GM21737 (cell line): ENCODE results near the gene ISX.
"Not testable (repeated sequence)": the region's sequence is repeated elsewhere in the genome, so short reads cannot be mapped to it uniquely, and the experiment has no call there.

Experiments used
- ATAC-seq: cut with Tn5 transposase; IDR thresholded peaks from one replicate; pipeline ENCODE4 v1.9.1; 2021; ENCODE audit warnings: mild to moderate bottlenecking, moderate library complexity; ENCODE audit not compliant: unreplicated experiment

ISX gene

DNA sequence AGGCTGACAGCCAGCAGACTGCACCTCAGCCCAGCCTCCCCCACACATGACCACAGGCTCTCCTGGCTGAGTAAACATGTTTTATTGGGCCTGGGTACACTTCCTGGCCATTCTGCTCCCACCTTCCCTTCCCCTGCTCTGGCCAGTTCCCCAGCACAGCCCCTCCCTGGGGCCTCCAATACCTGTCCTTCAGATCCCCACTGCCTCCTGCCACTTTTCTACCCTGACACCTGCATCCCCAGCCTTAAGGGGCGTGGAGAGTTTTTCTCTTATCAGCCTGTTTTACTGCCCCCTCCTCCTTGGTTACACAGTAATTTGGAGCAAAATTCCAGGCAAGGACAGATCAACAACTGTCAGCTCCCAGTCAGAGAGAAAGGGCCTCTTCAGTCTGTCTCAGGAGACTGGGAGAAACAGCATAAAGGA lies at the start of gene ISX:
Gene ISX, plus strand, starts transcription at position 363 of the 423 bp plus-strand sequence. CDS start 930 bp downstream, outside the sequence.
- no peak for ATAC-seq

DNA sequence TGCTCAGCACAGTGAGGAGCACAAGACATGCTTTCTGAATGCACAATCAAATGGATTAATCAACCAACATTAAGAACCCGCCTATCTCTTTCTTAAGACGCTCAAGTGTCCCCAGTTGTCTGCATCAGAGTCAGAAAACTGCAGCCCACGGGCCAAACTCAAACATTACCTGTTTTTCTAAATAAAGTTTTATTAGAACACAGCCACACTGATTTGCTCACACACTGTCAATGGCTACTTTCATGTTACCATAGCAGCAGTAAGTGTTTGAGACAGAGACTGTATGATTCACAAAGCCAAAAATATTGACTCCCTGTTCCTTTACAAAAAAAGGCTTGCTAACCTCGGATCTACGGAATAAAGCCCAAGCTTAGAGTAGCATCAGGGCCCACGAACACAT lies 49.0 kb upstream of the ISX start:
- ATAC-seq = no peak

DNA sequence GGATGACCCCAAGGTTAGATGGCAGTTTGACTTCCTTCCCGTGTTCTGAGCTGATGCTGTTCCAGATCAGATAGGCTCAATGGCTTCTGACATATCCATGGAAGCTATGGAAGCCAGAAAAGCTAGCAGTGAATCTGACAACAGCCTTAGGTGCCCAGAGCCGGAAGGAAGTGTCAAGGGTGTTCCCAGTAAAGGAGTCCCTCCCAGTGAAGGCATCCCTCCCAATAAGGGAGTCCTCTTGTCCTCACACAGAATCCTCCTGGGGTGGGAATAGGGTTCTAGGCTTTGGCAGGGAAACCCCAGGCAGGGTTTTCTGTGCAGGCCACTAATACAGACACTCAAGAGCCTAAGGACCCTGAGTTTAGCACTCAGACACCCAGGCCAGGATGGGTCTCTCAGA lies 47.0 kb upstream of the ISX start:
- no peak for ATAC-seq

DNA sequence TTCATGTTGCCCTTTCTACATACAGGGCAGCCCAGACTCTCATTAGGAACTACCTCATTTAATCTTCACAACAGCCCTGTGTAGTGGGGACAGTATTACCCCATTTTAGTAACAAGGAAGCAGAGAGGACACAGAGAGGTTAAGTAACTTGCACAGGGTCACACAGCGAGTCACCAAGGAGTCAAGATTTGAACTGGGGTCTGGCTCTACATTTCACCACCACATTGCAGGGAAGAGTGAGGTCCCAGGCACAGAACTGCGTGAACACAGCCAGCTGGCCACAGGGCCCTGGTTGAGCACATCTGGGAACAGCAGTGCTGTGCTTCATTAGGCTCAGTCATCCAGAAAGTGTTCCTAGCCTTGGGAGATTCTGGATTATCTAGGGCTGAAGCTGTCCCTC lies 45.4 kb upstream of the ISX start:
- ATAC-seq = no peak

DNA sequence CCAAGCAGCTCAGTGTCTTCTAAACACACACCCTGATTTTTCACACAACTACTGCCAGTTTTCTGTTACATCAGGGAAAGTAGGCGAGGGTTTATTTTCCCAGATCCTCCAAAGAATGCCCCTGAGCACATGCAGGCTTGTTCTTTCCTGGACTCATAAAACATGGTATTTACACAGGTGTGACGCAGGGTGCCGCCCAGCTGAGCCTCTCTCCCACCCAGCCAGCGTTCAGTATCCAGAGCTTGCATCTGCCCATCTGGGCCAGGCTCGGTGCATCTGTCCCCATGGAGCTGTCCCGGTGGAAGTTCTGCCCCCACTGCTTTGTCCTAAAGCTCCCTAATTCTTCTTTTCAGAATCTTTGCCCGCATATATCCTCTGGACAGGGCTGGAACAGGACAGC lies 44.8 kb upstream of the ISX start:
- ATAC-seq = no peak

DNA sequence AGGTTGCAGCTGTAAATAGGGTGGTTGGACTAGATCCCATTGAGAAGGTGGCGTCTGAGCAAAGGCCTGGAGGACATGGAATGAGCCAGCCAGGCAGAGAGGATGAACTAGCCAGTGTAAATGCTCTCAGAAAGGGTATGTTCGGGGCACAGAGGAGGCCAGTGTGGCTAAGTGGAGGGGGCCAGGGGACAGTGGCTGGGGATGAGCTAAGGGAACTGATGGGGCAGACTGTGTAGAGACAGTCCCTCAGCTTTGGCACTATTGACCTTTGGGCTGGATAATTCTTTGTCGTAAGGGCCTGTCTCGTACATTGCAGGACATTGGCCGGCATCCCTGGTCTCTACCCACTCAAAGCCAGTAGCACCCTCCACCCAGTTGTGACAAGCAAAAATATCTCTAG lies 43.7 kb upstream of the ISX start:
- no peak for ATAC-seq

DNA sequence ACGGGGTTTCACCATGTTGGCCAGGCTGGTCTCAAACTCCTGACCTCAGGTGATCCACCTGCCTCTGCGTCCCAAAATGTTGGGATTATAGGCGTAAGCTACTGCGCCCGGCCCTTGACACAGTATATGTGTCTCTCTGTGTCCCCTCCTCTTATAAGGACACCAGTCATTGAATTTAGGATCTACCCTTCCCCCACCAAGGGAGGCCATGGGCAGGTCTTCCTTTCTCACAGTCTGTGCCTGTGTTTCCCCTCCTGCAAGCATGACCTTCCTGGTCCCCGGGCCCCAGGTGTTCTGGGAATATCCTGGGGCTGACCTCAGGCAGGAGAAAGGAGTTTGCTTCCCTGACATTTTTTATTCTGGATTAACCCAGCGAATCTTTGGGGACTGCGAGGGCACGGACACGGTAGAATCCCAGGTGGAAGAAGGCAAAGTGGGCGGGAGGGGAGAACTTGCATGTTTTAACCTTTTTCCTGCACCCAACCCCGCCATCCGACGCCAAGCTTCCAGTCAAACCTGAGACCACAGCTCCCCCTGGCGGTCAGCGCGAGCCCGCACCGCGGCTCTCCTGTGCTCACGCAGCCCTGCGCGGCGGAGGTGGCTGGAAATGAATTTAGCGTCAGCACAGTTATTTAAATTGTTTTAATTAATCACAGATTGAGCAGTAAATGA lies 42.1 kb upstream of the ISX start:
- ATAC-seq = no peak

DNA sequence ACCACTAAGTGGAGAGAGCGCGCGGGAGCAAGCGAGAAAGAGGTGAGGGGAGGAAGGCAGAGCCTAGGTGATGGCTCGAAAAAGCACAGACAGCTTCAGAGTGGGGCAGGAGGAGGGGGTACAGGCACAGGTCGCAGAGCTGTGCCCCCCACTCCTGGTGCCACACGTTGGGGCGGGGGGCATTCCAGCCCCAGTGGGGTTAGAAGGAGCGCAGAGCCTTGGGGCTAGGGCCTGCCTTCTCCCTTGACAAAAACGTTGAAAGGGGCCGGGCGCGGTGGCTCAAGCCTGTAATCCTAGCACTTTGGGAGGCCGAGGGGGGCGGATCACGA lies 41.6 kb upstream of the ISX start:
- ATAC-seq = no peak

DNA sequence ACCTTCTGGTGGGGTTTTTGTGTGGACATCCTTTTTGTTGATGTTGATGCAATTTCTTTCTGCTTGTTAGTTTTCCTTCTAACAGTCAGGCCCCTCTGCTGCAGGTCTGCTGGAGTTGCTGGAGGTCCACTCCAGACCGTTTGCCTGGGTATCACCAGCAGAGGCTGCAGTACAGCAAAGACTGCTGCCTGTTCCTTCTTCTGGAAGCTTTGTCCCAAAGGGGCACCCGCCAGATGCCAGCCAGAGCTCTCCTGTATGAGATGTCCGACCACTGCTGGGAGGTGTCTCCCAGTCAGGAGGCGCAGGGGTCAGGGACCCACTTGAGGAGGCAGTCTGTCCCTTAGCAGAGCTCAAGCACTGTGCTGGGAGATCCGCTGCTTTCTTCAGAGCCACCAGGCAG lies 35.8 kb upstream of the ISX start:
- ATAC-seq = not testable (repeated sequence)

DNA sequence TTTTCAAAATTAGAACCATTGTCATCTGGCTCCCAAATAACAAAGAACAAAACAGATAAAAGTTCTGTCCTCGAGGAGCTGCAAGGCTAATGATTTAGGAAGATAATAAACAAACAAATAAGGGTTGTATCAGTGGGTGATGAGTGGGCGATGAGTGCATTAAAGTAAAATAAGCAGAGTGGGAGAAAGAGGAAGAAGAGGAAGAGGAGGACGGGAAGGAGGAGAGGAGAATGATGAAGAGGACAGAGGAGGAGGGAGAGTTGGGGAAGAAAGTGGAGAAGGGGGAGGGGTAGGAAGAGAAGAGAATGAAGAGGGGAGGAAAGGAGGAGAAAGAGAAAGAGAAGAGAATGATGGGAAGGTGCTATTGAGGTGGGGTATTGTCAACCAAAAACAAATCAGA lies 33.4 kb upstream of the ISX start:
- ATAC-seq = no peak

DNA sequence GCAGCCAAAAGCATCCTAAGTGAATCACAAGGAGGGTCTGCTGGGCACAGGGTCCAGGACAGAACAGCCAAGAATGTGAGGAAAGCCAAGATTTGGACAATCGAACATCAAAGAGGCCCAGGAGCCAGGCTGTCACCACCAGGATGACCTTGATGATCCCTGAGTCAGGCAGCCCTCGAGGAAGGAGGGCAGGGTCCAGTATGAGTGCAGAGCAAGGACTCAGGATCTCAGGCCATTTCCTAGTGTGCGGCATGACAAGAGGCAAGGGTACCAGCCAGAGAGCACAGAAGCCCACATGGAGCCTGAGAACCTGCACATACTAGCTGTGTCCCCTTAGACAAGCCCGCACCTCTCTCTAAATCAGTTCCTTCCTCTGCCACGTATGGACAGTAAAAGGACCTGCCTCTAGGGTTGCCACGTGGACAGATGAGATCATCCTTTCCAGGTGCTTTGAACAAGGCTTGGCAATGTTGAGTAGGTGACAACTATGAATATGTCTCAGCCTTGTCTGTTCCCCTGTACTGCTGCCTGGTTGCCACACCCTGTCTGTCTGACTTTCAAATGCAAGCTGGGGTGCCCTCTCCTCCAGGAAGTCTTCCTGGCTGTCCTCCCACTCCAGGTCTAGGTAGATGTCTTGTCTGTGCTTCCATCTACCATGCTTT lies 32.2 kb upstream of the ISX start:
- no peak for ATAC-seq

DNA sequence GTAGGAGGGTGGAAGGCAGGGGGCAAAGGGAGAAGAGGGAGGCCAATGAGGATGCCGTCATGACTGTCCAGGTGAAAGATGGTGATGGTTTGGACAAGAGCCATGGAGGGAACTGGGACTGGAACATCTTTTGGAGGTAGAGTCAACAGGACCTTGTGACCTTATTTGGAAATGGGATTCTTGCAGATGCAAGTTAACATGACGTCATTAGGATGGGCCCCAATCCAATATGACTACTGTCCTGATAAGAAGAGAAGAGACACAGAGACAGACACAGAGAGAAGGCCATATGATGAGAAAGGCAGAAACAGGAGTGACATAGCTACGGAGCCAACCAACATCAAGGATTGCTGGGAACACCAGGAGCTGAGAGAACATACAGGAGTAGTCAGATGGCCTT lies 31.0 kb upstream of the ISX start:
- no peak for ATAC-seq

DNA sequence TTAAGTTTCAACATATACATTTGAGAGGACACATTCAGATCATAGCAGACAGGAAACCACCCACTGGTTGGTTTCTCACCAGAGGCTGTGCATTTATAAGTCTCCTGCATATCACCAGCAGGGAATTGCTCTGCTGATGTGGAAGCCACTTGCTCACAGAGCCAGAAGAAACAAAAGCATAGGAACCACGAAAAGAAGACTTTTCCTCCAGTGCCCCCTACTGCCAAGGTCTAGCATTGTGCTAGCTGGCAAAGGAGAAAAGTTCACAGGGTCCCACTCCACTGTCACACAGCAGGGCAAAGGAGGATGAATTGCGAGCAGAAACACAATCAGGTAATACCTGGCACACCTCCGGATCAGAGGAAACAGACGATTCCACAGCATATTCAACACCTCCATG lies 28.9 kb upstream of the ISX start:
- no peak for ATAC-seq

DNA sequence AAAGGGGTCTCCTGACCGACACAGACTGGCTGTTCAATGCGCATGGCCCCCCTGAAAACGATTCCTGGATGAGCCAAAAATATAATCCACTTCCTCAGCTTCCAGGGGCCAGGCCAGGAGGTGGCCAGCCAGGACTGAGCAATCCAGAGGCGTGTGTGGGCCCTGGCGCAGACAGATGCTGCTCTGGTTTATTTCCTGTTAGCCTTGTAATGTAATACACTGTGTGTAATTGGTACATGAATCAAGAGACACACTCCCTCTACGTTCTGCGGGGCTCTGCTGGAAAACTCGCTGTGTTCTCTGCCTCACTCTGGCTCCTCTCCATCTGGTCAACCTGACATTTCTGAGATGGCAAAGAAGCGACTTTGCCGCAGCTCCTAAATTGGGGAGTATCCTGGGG lies 26.3 kb upstream of the ISX start:
- no peak for ATAC-seq

DNA sequence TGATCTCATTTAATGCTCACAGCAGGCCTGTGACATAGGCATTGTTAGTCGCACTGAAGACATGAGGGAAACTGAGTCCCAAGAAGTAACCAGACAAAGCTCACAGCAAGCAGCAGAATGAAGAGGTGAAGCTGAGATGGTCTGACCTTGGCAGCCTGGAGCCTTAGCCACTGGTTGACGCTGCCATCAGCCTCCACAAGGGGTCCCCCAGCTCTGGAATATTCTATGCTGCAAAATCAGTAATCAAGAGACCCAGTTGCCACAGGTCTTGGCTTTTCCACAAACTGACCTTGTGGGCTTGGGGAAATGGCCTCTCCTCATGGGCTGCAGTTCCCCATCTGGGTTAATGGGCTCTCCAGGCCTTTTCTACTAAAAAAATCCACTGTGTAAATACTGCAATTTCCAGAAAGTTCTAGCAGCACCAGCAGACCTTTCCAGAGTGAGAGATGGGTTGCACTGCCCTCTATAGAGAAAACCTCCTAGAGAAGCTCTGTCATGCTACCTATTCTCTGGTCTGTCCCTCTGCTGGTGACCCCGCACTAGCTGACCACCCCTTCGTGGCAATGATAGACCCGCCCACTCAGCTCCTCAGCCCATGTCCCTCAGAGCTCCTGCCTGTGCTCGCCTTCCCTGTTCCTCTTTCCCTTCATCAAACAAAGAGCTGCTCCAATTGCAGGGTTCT lies 22.6 kb upstream of the ISX start:
- peak; percentile 53 for ATAC-seq

DNA sequence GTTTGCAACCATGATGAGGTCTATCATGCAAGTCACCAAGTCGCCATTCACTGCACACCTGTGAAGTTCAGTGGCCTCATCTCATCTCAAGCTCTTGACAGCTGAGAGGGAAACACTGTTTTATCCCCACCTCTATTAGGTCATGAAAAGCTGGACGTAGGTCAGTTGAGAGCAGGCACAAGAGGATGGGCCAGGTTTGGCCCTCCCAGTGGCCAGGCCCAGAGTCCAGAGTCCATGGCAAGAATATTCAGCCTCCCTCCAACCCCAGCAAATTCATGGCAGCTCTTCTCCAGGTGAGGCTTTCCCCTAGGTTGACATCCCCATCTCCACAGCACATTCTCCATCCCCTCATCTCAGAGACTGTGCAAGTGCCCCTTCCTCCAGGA lies 22.0 kb upstream of the ISX start:
- no peak for ATAC-seq

DNA sequence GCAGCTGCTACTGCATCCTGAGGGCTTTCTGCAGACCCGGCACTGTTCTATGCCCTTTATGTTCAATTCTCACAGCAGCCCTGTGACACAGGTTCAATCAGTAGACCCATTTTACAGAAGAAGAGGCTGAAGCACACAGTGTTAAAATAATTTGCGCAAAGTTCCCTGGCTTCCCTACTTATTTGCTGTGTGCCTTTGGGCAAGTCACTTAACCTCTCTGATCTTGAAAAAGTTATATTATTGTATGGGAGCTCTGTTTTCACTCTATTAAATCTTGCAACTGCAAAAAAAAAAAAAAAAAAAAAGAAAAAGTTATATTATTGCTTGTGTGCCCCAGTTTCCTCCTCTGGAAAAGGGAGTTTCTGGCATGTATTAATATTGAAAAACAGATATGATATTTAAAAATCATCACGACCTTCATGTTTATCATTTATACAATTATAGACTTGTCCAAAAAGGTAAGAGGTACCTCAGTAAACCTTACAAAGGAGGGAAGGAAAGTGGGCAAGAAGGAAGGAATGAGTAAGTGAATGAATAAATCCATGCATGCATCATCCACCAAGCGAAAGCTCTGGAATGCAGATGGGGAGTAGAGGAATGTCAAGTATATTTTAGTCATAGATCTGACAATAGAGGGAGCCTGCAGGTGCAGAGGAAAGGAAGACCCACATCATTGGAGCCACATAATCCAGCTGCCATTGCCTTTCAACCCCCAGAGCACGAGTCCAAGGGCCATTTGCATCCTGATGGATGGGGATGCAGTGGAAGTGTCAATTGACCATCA lies 21.2 kb upstream of the ISX start:
- ATAC-seq = no peak

DNA sequence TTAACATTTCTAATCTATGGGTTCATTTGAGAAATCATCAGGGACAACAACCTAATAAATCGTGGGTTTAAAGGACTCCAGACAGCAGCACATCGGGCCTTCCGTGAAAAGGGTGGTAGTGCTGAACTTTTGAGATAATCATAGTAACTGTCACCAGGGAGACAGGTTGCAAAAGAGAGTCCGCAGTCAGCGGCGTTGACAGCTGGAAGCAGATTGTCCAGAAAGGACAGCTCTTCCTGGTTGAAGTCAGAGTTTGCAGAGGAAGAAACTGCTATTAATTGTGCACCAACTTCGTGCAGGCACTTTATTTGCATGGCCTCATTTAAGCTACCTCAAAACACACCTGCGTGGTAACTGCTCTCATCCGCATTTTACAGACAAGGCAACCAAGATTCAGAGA lies 20.5 kb upstream of the ISX start:
- no peak for ATAC-seq

DNA sequence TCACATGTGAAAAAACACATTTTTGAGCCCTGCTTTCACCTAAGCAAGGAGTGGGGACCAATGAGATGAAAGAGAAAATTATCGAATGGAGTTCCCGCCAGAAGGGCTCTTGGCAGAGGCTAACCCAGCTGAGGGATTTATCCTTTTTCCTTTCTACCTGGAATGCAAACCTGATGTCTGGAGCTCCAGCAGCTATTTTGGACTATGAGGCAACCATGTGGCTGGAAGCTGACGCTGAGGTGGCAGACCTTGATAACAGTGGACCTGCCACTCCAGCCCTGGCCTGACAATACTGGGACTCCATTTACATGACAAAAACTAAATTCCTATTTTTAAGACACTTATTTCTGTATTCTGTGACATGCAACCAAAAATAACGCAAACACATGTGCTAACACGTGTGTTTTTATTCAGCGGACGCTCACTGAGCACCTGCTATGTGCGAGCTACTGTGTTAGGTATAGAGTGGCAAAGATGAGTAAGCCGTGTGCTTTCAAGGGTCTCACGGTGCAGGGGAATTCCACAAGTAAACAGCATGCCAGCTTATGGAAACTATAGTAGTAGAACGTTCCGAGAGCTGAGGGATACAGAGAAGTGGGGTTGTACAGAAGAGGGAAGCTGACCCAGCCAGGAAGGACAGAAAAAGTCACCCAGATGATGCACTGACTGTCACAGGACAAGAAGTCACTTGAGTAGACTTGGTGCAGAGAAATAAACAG lies 19.1 kb upstream of the ISX start:
- no peak for ATAC-seq

DNA sequence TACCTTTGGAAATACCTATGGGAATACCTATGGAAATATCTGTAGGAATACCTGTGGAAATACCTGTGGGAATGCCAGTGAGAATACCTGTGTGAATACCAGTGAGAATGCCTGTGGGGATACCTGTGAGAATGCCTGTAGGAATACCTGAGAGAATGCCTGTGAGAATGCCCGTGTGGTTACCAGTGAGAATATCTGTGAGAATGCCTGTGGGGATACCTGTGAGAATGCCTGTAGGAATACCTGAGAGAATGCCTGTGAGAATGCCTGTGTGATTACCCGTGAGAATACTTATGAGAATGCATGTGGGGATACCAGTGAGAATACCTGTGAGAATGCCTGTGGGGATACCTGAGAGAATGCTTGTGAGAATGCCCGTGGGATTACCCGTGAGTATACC lies 15.9 kb upstream of the ISX start:
- ATAC-seq = not testable (repeated sequence)

DNA sequence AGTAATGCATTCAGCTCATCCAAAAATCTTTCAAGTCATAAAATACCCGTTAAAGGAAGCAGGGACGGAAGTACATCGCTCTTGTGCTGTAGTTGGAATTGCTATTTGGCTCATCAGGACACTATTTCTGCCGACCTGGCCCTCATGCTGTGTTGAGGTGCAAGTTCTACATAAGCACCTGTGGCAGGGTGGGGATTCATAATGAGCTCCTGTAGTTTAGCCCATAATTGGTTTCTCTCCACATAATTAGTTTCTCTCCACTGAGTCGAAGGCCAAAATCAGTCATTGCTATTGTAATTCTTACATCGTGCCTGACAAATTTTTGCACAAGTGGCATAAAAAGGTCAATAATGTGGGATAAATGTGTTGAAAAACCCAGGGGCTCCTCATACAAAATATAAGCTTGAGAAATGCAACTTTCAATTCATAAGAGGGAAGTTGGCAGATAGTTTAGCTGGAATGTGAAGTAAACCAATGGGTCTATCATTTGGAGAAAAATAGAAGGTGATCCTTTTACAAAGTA lies 14.9 kb upstream of the ISX start:
- no peak for ATAC-seq
